H1 (cell line): ENCODE data around the gene LRRK1. TPM values are rescaled to one million over a fixed set of nuclear protein-coding genes. Genes with fewer than 3 reads are reported as not detected.

ENCODE experiments used
- ASH2L ChIP-seq: fragments of 200-600, 300-600 bp; sonication (generic); IDR thresholded peaks from one replicate; pipeline ENCODE4 v1.7.1; 2017; ENCODE audit warnings: low read length
- BRCA1 ChIP-seq: IDR thresholded peaks from 2 replicates; pipeline ENCODE4 v1.6.1; 2012; ENCODE audit warnings: low read depth, low read length, improper control_type of control experiment
- HDAC2 ChIP-seq, 2 experiments: fragments of 300-600 bp in 1 of 2; sonication (generic) in 1 of 2; IDR thresholded peaks; 2 replicates each; pipeline ENCODE4 v1.6.1; 2011 to 2012; ENCODE audit warnings: low read depth in 2 of 2, low read length in 2 of 2, mild to moderate bottlenecking in 2 of 2, moderate library complexity in 2 of 2, borderline replicate concordance in 1 of 2, inconsistent platforms in 1 of 2
- SP2 ChIP-seq: IDR thresholded peaks from 2 replicates; pipeline ENCODE4 v1.6.1; 2012; ENCODE audit warnings: mild to moderate bottlenecking, low read length, inconsistent platforms
- polyA plus RNA-seq, 7 experiments: library from polyadenylated mRNA; depleted of rRNA in 3 of 7; stranded (reverse) in 5 of 7; unstranded in 2 of 7; fragments of >200 nt in 5 of 7; fragments of 200-250 nt in 2 of 7; gene quantifications; 1 replicate in 5 of 7; 2 replicates in 1 of 7; 4 replicates in 1 of 7; pipeline versions ENCODE4 v1.2.1 to v1.2.3, GENCODE V29; 2011 to 2013; ENCODE audit warnings: missing spikeins in 2 of 7, mixed read lengths in 2 of 7
- total RNA-seq: library from RNA; stranded (reverse); fragmentation: NEBNext Ultra II Directional; extraction: Animal tissue kit (Norgen Biotek cat#: 25700); gene quantifications from 2 replicates; pipeline ENCODE4 v1.2.1, GENCODE V29; 2021

The LRRK1 gene
- total and polyA plus RNA-seq, 2 of the 8 experiments (the other 6 are each of a cell fraction or from before 2014, with no cell fraction given), result 1.2 to 3.6 TPM

- no peak for TF ChIP-seq ASH2L
- no peak for TF ChIP-seq BRCA1
- no peak for TF ChIP-seq SP2
- no peak for TF ChIP-seq HDAC2 (IDR thresholded peaks at IDR 0.05; ENCODE audit: borderline replicate concordance in 1 of 2, low read depth in 2 of 2, low read length in 2 of 2)
- TF ChIP-seq, all 59 proteins: peak for 0
Measured at GRCh38 chr15:101035611-101036010, 116.5 kb downstream of the LRRK1 start (continued).
